ENCODE results near the gene SLC22A7.

GRCh38 chr6:43277643-43278523 is 20.2 kb upstream of the SLC22A7 start:
- no peak for TF ChIP-seq CTCF (IDR thresholded peaks at IDR 0.05)
- no peak for TF ChIP-seq EP300 (IDR thresholded peaks at IDR 0.05)
